ENCODE measurements around the gene MRS2. TPM values are rescaled to one million over a fixed set of nuclear protein-coding genes. Genes with fewer than 3 reads are reported as not detected.

MRS2 gene
- 25.2 TPM for total RNA-seq (ENCODE audit: unreplicated experiment)
- long read RNA-seq, transcript MRS2-203 (11 exons, 3,313 nt) = major isoform, 7 of 16 reads
- long read RNA-seq, partial matches to known transcripts = 1 of 16 reads
- long read RNA-seq, other reads (novel, unspliced or antisense) = 2 of 16 reads

GRCh38 chr6:24402697-24403500, at the start of gene MRS2:
MRS2 (plus strand) TSS chr6:24402936; CDS start chr6:24403047, 111 bp downstream.
- H3K27ac Mint-ChIP-seq (ENCODE audit: unreplicated experiment) = peak within 1 kb of the TSS; percentile 38
- no peaks in the 10 kb centered on the region for H3K36me3 Mint-ChIP-seq (ENCODE audit: unreplicated experiment)
- no peak for TF ChIP-seq CTCF (IDR thresholded peaks at IDR 0.05; ENCODE audit: partially characterized antibody, unreplicated experiment)
- peaks cover 4% of the 10 kb centered on the region for H3K27me3 Mint-ChIP-seq (ENCODE audit: unreplicated experiment)
- peak within 1 kb of the TSS; percentile 98 for H3K4me3 Mint-ChIP-seq (ENCODE audit: unreplicated experiment)
- H3K4me1 Mint-ChIP-seq (ENCODE audit: low read depth, unreplicated experiment) = peaks cover 1% of the 10 kb centered on the region
- peaks cover 2% of the 10 kb centered on the region for H3K9me3 Mint-ChIP-seq (ENCODE audit: unreplicated experiment)
- peak; percentile 74 for DNase-seq

GRCh38 chr6:24353861-24354260, 48.9 kb upstream of the MRS2 start:
- no peak for TF ChIP-seq CTCF (IDR thresholded peaks at IDR 0.05; ENCODE audit: partially characterized antibody, unreplicated experiment)
- DNase-seq = no peak
- Mint-ChIP-seq H3K36me3 (ENCODE audit: unreplicated experiment) (no peaks in the 10 kb centered on the region), H3K27ac (ENCODE audit: unreplicated experiment) (no peak overlapping the region), H3K4me3 (ENCODE audit: unreplicated experiment) (no peak overlapping the region), H3K9me3 (ENCODE audit: unreplicated experiment) (peaks cover 4% of the 10 kb centered on the region), H3K27me3 (ENCODE audit: unreplicated experiment) (no peaks in the 10 kb centered on the region), H3K4me1 (ENCODE audit: low read depth, unreplicated experiment) (peaks cover 2% of the 10 kb centered on the region)

- no peak for DNase-seq
- no peak for TF ChIP-seq CTCF (IDR thresholded peaks at IDR 0.05; ENCODE audit: partially characterized antibody, unreplicated experiment)
- Mint-ChIP-seq H3K27ac (ENCODE audit: unreplicated experiment) (no peak overlapping the region), H3K9me3 (ENCODE audit: unreplicated experiment) (peaks cover 6% of the 10 kb centered on the region), H3K36me3 (ENCODE audit: unreplicated experiment) (no peaks in the 10 kb centered on the region), H3K4me3 (ENCODE audit: unreplicated experiment) (no peak overlapping the region), H3K27me3 (ENCODE audit: unreplicated experiment) (peaks cover 5% of the 10 kb centered on the region), H3K4me1 (ENCODE audit: low read depth, unreplicated experiment) (peaks cover 4% of the 10 kb centered on the region)
Observed at GRCh38 chr6:24355393-24355792, 47.3 kb upstream of the MRS2 start.

- peaks cover 4% of the 10 kb centered on the region for H3K4me1 Mint-ChIP-seq (ENCODE audit: low read depth, unreplicated experiment)
- no peak overlapping the region for H3K4me3 Mint-ChIP-seq (ENCODE audit: unreplicated experiment)
- peaks cover 6% of the 10 kb centered on the region for H3K9me3 Mint-ChIP-seq (ENCODE audit: unreplicated experiment)
- no peak overlapping the region for H3K27ac Mint-ChIP-seq (ENCODE audit: unreplicated experiment)
- no peaks in the 10 kb centered on the region for H3K36me3 Mint-ChIP-seq (ENCODE audit: unreplicated experiment)
- no peak for TF ChIP-seq CTCF (IDR thresholded peaks at IDR 0.05; ENCODE audit: partially characterized antibody, unreplicated experiment)
- DNase-seq = no peak
- H3K27me3 Mint-ChIP-seq (ENCODE audit: unreplicated experiment) = peaks cover 5% of the 10 kb centered on the region
Observed at GRCh38 chr6:24356310-24356973, 46.3 kb upstream of the MRS2 start.

Measured in glutamatergic neuron (in vitro differentiated cells).